Panc1 (cell line): ENCODE measurements around the gene HCK. TPM values are rescaled to one million over a fixed set of nuclear protein-coding genes. Genes with fewer than 3 reads are reported as not detected.

ENCODE experiments used
- ATAC-seq: fragments of 200-7000 bp; cut with Tn5 transposase; 2 replicates; pipeline ENCODE4 v1.9.1; 2020; ENCODE audit warnings: mild to moderate bottlenecking, moderate library complexity
- BruUV-seq: library from RNA; stranded (reverse); fragments of 400-500 nt; replicated peaks from 2 replicates; lab custom pipeline; 2021; lab: Mats Ljungman, UMichigan
- CTCF ChIA-PET: fragments of 300-600 bp; sonication (Branson Sonifier 250); formaldehyde crosslinking; loops from one replicate; lab custom pipeline; 2022; ENCODE audit warnings: antibody characterized with exemption; lab: Charles Lee
- POLR2A ChIA-PET: fragments of 300-600 bp; sonication (Branson Sonifier 250); formaldehyde crosslinking; loops from one replicate; lab custom pipeline; 2022; ENCODE audit warnings: antibody characterized with exemption; lab: Charles Lee
- DNase-seq: peaks from one replicate; pipeline ENCODE4 v3.0.0-alpha.2; 2010; ENCODE audit warnings: low read depth, low spot score
- H3K27ac ChIP-seq: 2 replicates; pipeline ENCODE4 v1.5.1; 2011; ENCODE audit warnings: mild to moderate bottlenecking, low read length, inconsistent platforms
- H3K27me3 ChIP-seq: fragments of 200-500 bp; sonication (Bioruptor generic); 2 replicates; pipeline ENCODE4 v1.6.0; 2014; ENCODE audit warnings: low read length, inconsistent platforms; ENCODE audit not compliant: control insufficient read depth, insufficient read depth
- H3K36me3 ChIP-seq: fragments of 200-500 bp; sonication (Bioruptor generic); 2 replicates; pipeline ENCODE4 v1.5.1; 2014; ENCODE audit warnings: inconsistent platforms, mild to moderate bottlenecking, low read length, moderate library complexity; ENCODE audit not compliant: control insufficient read depth, insufficient read depth
- H3K4me1 ChIP-seq: 2 replicates; pipeline ENCODE4 v1.5.1; 2011; ENCODE audit warnings: inconsistent platforms, mild to moderate bottlenecking, low read length, moderate library complexity; ENCODE audit not compliant: control insufficient read depth, insufficient read depth
- H3K4me3 ChIP-seq, 2 experiments: 2 replicates each; pipeline ENCODE4 v1.5.1; 2011 to 2012; ENCODE audit warnings: low read depth in 2 of 2, low read length in 2 of 2, mild to moderate bottlenecking in 2 of 2, inconsistent platforms in 1 of 2, moderate library complexity in 1 of 2
- H3K9me3 ChIP-seq: fragments of 200-500 bp; sonication (Bioruptor generic); 2 replicates; pipeline ENCODE4 v1.5.1; 2014; ENCODE audit warnings: low read depth, mild to moderate bottlenecking, inconsistent platforms, low read length, moderate library complexity; ENCODE audit not compliant: control insufficient read depth, insufficient read depth
- CTCF ChIP-seq: fragments of 450-650 bp; IDR thresholded peaks from 2 replicates; pipeline ENCODE4 v1.5.1; 2017; ENCODE audit warnings: mild to moderate bottlenecking
- POLR2AphosphoS5 ChIP-seq: IDR thresholded peaks from 2 replicates; pipeline ENCODE4 v1.6.1; 2012; ENCODE audit warnings: mild to moderate bottlenecking, low read depth, low read length, moderate library complexity
- REST ChIP-seq, 2 experiments: IDR thresholded peaks; 2 replicates each; pipeline ENCODE4 v1.6.1; 2011 to 2012; ENCODE audit warnings: low read depth in 2 of 2, control low read depth in 1 of 2, low read length in 1 of 2, mild to moderate bottlenecking in 1 of 2, moderate library complexity in 1 of 2; ENCODE audit not compliant: insufficient read depth in 1 of 2
- SIN3A ChIP-seq: IDR thresholded peaks from 2 replicates; pipeline ENCODE4 v1.6.1; 2012; ENCODE audit warnings: low read depth, mild to moderate bottlenecking, low read length, moderate library complexity, borderline replicate concordance; ENCODE audit not compliant: insufficient read depth
- TCF7L2 ChIP-seq: IDR thresholded peaks from 2 replicates; pipeline ENCODE4 v1.6.1; 2011; ENCODE audit warnings: mild to moderate bottlenecking, low read depth, low read length, inconsistent platforms
- in situ Hi-C: cut with HindIII; loops from 2 replicates; pipeline ENCODE4 v1.10.0; 2016; ENCODE audit warnings: low sequenced_read_pairs, low pct_unique_long_range_greater_than_20kb
- intact Hi-C: fragments of 100-400 bp; cut with micrococcal nuclease; formaldehyde crosslinking; loops from one replicate; pipeline ENCODE4 v1.10.0; 2022; ENCODE audit not compliant: unreplicated experiment
- total RNA-seq: library from RNA; stranded (reverse); gene quantifications from one replicate; pipeline ENCODE4 v1.2.1, GENCODE V29; 2021; ENCODE audit not compliant: unreplicated experiment

HCK gene
- total RNA-seq, 1 experiment from 2014 or later = 0.98 TPM

- TF ChIP-seq REST (IDR thresholded peaks at IDR 0.05; ENCODE audit: insufficient read depth in 1 of 2, low read depth in 2 of 2, low read length in 1 of 2) (no peak), CTCF (no peak), POLR2AphosphoS5 (no peak), SIN3A (no peak), TCF7L2 (no peak)
- no peak overlapping the region for H3K27ac ChIP-seq
- no peaks in the 10 kb centered on the region for H3K4me1 ChIP-seq
- ATAC-seq = no peak
- intact Hi-C loops (no loop called here), in situ Hi-C loops (no loop called here)
- BruUV-seq = no TSS peak
- H3K27me3 ChIP-seq = no peaks in the 10 kb centered on the region
- H3K36me3 ChIP-seq = peaks cover 27% of the 10 kb centered on the region
- ChIA-PET POLR2A (no interaction called here), CTCF (no interaction called here)
- no peak for DNase-seq
- no peaks in the 10 kb centered on the region for H3K9me3 ChIP-seq
- no peak overlapping the region for H3K4me3 ChIP-seq
Measured at GRCh38 chr20:32149566-32150170, 97.6 kb downstream of the HCK start.

- no TSS peak for BruUV-seq
- H3K36me3 ChIP-seq = peaks cover 22% of the 10 kb centered on the region
- ATAC-seq (no peak), DNase-seq (no peak)
- H3K4me1 ChIP-seq = peaks cover 6% of the 10 kb centered on the region
- ChIA-PET POLR2A (no interaction called here), CTCF (no interaction called here)
- in situ Hi-C loops = no loop called here
- no peaks in the 10 kb centered on the region for H3K9me3 ChIP-seq
- H3K27ac ChIP-seq = no peak overlapping the region
- intact Hi-C loops = no loop called here
- H3K4me3 ChIP-seq = no peak overlapping the region
- no peak for TF ChIP-seq POLR2AphosphoS5
- no peak for TF ChIP-seq REST (IDR thresholded peaks at IDR 0.05; ENCODE audit: insufficient read depth in 1 of 2, low read depth in 2 of 2, low read length in 1 of 2)
- no peak for TF ChIP-seq TCF7L2
- no peak for TF ChIP-seq CTCF
- no peak for TF ChIP-seq SIN3A
- H3K27me3 ChIP-seq = no peaks in the 10 kb centered on the region
Measured at GRCh38 chr20:32150291-32150848, 98.3 kb downstream of the HCK start.
